K562 (cell line): ENCODE results near the gene KAT2B. TPM values are rescaled to one million over a fixed set of nuclear protein-coding genes. Genes with fewer than 3 reads are reported as not detected.

Experiments
- ATAC-seq: fragments of 200-7000 bp; cut with Tn5 transposase; 3 replicates; pipeline ENCODE4 v1.9.1; 2020; ENCODE audit warnings: moderate library complexity
- BruUV-seq: library from RNA; stranded (reverse); fragments of 400-500 nt; replicated peaks from 2 replicates; lab custom pipeline; 2021; lab: Mats Ljungman, UMichigan
- CTCF ChIA-PET: fragments of 300-600 bp; formaldehyde crosslinking; extraction: SDS; loops from one replicate; lab custom pipeline; 2021; ENCODE audit warnings: low intra/inter-chr PET ratio; lab: Yijun Ruan, JAX
- POLR2A ChIA-PET: fragments of 300-600, 350-650 bp; sonication (Branson Sonifier 250); formaldehyde crosslinking; extraction: SDS; loops from one replicate; lab custom pipeline; 2021; ENCODE audit warnings: antibody characterized with exemption, inconsistent platforms; lab: Yijun Ruan, JAX
- DNase-seq, 4 experiments: peaks; one replicate each; pipeline versions ENCODE4 v3.0.0 to v3.0.0-alpha.2; 2011 to 2018; ENCODE audit warnings: low spot score in 3 of 4, mixed read lengths in 3 of 4; ENCODE audit errors: extremely low read depth in 1 of 4
- FAIRE-seq: peaks from 2 replicates; lab custom pipeline; 2011; peaks lifted over from hg19 to GRCh38; lab: Jason Lieb, UNC
- H2AFZ ChIP-seq: 2 replicates; pipeline ENCODE4 v1.6.0; 2011; ENCODE audit warnings: low read depth, low read length, control low read depth, inconsistent platforms
- H3K27ac ChIP-seq: fragments of 200-600 bp; 3 replicates; pipeline ENCODE4 v1.8.0; 2011; ENCODE audit warnings: low read depth, mild to moderate bottlenecking, control low read depth, inconsistent platforms, low read length, moderate library complexity, mixed read lengths; ENCODE audit errors: extremely low read depth
- H3K27me3 ChIP-seq, 2 experiments: fragments of 300-600 bp in 1 of 2; 2 replicates in 1 of 2; 3 replicates in 1 of 2; pipeline versions ENCODE4 v1.6.0 to v1.8.0; 2011; ENCODE audit warnings: inconsistent platforms in 2 of 2, low read length in 2 of 2, mild to moderate bottlenecking in 1 of 2, mixed read lengths in 1 of 2, moderate library complexity in 1 of 2; ENCODE audit not compliant: control insufficient read depth in 2 of 2, insufficient read depth in 2 of 2
- H3K36me3 ChIP-seq: fragments of 300-600 bp; 3 replicates; pipeline ENCODE4 v1.8.0; 2011; ENCODE audit warnings: mild to moderate bottlenecking, low read length, inconsistent platforms; ENCODE audit not compliant: control insufficient read depth, insufficient read depth
- H3K4me1 ChIP-seq, 2 experiments: fragments of 200-600 bp in 1 of 2; replicated peaks in 1 of 2; 2 replicates in 1 of 2; 3 replicates in 1 of 2; pipeline versions ENCODE4 v1.5.1 to v1.8.0; 2011; ENCODE audit warnings: inconsistent platforms in 2 of 2, low read length in 2 of 2, mild to moderate bottlenecking in 1 of 2, mixed read lengths in 1 of 2, moderate library complexity in 1 of 2; ENCODE audit not compliant: control insufficient read depth in 2 of 2, insufficient read depth in 2 of 2
- H3K4me2 ChIP-seq: 2 replicates; pipeline ENCODE4 v1.6.1; 2011; ENCODE audit warnings: low read length, control low read depth, inconsistent platforms, mixed read lengths; ENCODE audit not compliant: insufficient read depth
- H3K4me3 ChIP-seq: fragments of 200-600 bp; sonication (generic), shearing (Covaris generic); 2 replicates; pipeline ENCODE4 v1.5.1; 2016; ENCODE audit warnings: control low read depth, inconsistent platforms
- H3K79me2 ChIP-seq: fragments of 200-600 bp; 3 replicates; pipeline ENCODE4 v1.8.0; 2011; ENCODE audit warnings: low read length, inconsistent platforms; ENCODE audit not compliant: control insufficient read depth, insufficient read depth
- H3K9ac ChIP-seq, 2 experiments: 2 replicates each; pipeline versions ENCODE4 v1.6.0 to v1.6.1; 2011; ENCODE audit warnings: low read depth in 2 of 2, low read length in 2 of 2, control low read depth in 1 of 2, inconsistent platforms in 1 of 2, mild to moderate bottlenecking in 1 of 2, mixed read lengths in 1 of 2; ENCODE audit not compliant: insufficient read depth in 1 of 2
- H3K9me1 ChIP-seq: one replicate; pipeline ENCODE4 v1.6.0; 2011; ENCODE audit warnings: inconsistent platforms, mild to moderate bottlenecking, low read length, moderate library complexity; ENCODE audit not compliant: control insufficient read depth, insufficient read depth
- H3K9me3 ChIP-seq: replicated peaks from 2 replicates; pipeline ENCODE4 v1.5.1; 2011; ENCODE audit warnings: low read depth, low read length, inconsistent platforms; ENCODE audit not compliant: control insufficient read depth, insufficient read depth
- H4K20me1 ChIP-seq: replicated peaks from 2 replicates; pipeline ENCODE4 v1.6.1; 2011; ENCODE audit warnings: low read length, inconsistent platforms, mixed read lengths; ENCODE audit not compliant: control insufficient read depth, insufficient read depth
- CBFA2T3 ChIP-seq: fragments of 450-650 bp; IDR thresholded peaks from 2 replicates; pipeline ENCODE4 v1.6.1; 2017
- CREM ChIP-seq: IDR thresholded peaks from 2 replicates; pipeline ENCODE4 v1.6.1; 2014; ENCODE audit warnings: antibody characterized with exemption, low read depth
- E2F8 ChIP-seq: fragments of 450-650 bp; IDR thresholded peaks from 2 replicates; pipeline ENCODE4 v1.7.1; 2018; ENCODE audit warnings: mild to moderate bottlenecking, low read depth; ENCODE audit not compliant: partially characterized antibody
- E4F1 ChIP-seq: fragments of 250-450 bp; sonication (Bioruptor Pico); IDR thresholded peaks from 2 replicates; pipeline ENCODE4 v1.5.0; 2021; ENCODE audit warnings: mild to moderate bottlenecking, borderline replicate concordance
- EP300 ChIP-seq: IDR thresholded peaks from 2 replicates; pipeline ENCODE4 v1.6.1; 2012; ENCODE audit warnings: low read length, improper control_type of control experiment
- FOXK2 ChIP-seq, 2 experiments: fragments of 450-650 bp; IDR thresholded peaks in 1 of 2; conservative IDR thresholded peaks in 1 of 2; 2 replicates each; pipeline ENCODE4 v1.6.1; 2016; ENCODE audit warnings: low read depth in 2 of 2, mild to moderate bottlenecking in 1 of 2
- HLTF ChIP-seq: fragments of 450-650 bp; IDR thresholded peaks from 2 replicates; pipeline ENCODE4 v1.6.1; 2016
- MECOM ChIP-seq: fragments of 250-450 bp; sonication (Bioruptor Pico); IDR thresholded peaks from 2 replicates; pipeline ENCODE4 v1.8.0; 2022; ENCODE audit warnings: inconsistent platforms
- MTA2 ChIP-seq: fragments of 450-650 bp; IDR thresholded peaks from 2 replicates; pipeline ENCODE4 v1.6.1; 2016; ENCODE audit warnings: low read depth
- RAD21 ChIP-seq, 2 experiments: fragments of 250-450 bp in 1 of 2; fragments of 450-650 bp in 1 of 2; sonication (Bioruptor Pico) in 1 of 2; formaldehyde crosslinking in 1 of 2; IDR thresholded peaks in 1 of 2; conservative IDR thresholded peaks in 1 of 2; 2 replicates each; pipeline versions ENCODE4 v1.4.0 to v1.8.0; 2020 to 2022; ENCODE audit warnings: mild to moderate bottlenecking in 2 of 2, moderate library complexity in 1 of 2
- SRSF1 ChIP-seq: fragments of 200-400 bp; formaldehyde crosslinking; IDR thresholded peaks from 2 replicates; pipeline ENCODE4 v1.6.1; 2017; ENCODE audit warnings: mild to moderate bottlenecking, low read depth, low read length, moderate library complexity
- TAL1 ChIP-seq: fragments of 450-650 bp; IDR thresholded peaks from 2 replicates; pipeline ENCODE4 v1.6.1; 2016; ENCODE audit warnings: mild to moderate bottlenecking
- TEAD4 ChIP-seq, 2 experiments: sonication (generic) in 1 of 2; formaldehyde crosslinking in 1 of 2; IDR thresholded peaks; 2 replicates each; pipeline versions ENCODE4 v1.6.1 to v1.8.0; 2012 to 2022; ENCODE audit warnings: borderline replicate concordance in 1 of 2, inconsistent platforms in 1 of 2, low read length in 1 of 2, mild to moderate bottlenecking in 1 of 2, missing genetic modification reagents in 1 of 2
- ZFP1 ChIP-seq: fragments of 450-650 bp; formaldehyde crosslinking; IDR thresholded peaks from 2 replicates; pipeline ENCODE4 v1.4.0; 2020; ENCODE audit warnings: mild to moderate bottlenecking, mixed read lengths
- ZNF384 ChIP-seq: IDR thresholded peaks from 2 replicates; pipeline ENCODE4 v1.6.1; 2012; ENCODE audit warnings: low read depth, low read length, improper control_type of control experiment
- ZNF717 ChIP-seq: fragments of 250-450 bp; sonication (Bioruptor Pico); IDR thresholded peaks from 2 replicates; pipeline ENCODE4 v1.5.0; 2021
- WGBS: fragments of 100-300 bp; shearing (Covaris generic); methylation state at CpG from one replicate; pipeline ENCODE4 v1.1.6; 2016; ENCODE audit warnings: low coverage, mixed read lengths; ENCODE audit not compliant: insufficient coverage; ENCODE audit errors: missing lambda C conversion rate; 5-methylcytosine and 5-hydroxymethylcytosine counted together
- in situ Hi-C: fragments of 300-500 bp; cut with MboI; formaldehyde crosslinking; loops from 4 replicates; pipeline ENCODE4 v1.15.0; 2018; ENCODE audit warnings: inconsistent platforms, mixed read lengths
- intact Hi-C: fragments of 100-400 bp; cut with micrococcal nuclease; formaldehyde crosslinking; loops from 2 replicates; pipeline ENCODE4 v1.14.2; 2022
- polyA plus RNA-seq, 8 experiments: library from polyadenylated mRNA; depleted of rRNA in 4 of 8; stranded (reverse) in 5 of 8; unstranded in 3 of 8; fragments of >200 nt; fragmentation: Nextera tagmentation in 2 of 8; fragmentation: Illumina TruSeq in 1 of 8; extraction: Ambion mirVana in 2 of 8; extraction: Trizol in 1 of 8; gene quantifications; 2 replicates each; pipeline versions ENCODE4 v1.2.1 to v1.2.3, GENCODE V29; 2011 to 2014; ENCODE audit warnings: inconsistent platforms in 1 of 8, missing spikeins in 1 of 8
- total RNA-seq, 7 experiments: library from RNA; depleted of rRNA in 6 of 7; stranded (reverse); fragments of >200 nt in 6 of 7; fragmentation: Illumina TruSeq in 2 of 7; extraction: Trizol in 2 of 7; gene quantifications; 2 replicates each; pipeline versions ENCODE4 v1.2.1 to v1.2.3, GENCODE V29; 2011 to 2021; ENCODE audit warnings: low replicate concordance in 1 of 7
- TF ChIP-seq, protein P1 (sequence below): sonication (generic); formaldehyde crosslinking; IDR thresholded peaks from 2 replicates; pipeline ENCODE4 v1.8.1; 2022; ENCODE audit warnings: missing genetic modification reagents

Gene KAT2B
- total and polyA plus RNA-seq, 9 of the 15 experiments (the other 6 are each of a cell fraction or from before 2014, with no cell fraction given) = 3.3 to 14.9 (median 12.2) TPM

DNA sequence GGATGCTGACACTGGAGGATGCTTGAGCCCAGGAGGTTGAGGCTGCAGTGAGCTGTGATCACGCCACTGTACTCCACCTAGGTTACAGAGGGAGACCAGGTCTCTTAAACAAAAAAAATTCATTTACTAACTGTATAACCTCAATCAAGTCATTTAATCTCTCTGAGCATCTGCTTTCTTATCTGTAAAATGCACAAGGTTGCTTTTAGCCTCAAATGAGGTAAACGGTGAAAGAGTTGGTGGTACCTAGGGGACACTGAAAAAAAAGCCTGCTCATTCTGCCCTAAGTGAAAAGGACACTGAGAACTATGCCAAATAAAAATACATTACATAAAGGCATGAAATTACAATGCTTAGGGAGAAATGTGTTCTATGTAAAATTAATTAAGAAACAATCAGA lies 31.6 kb upstream of the KAT2B start:
- WGBS = 27% methylated on average over 2 of the region's 2 CpGs
- no peaks in the 10 kb centered on the region for H3K79me2 ChIP-seq
- no peak overlapping the region for H3K27ac ChIP-seq
- no peak overlapping the region for H3K9ac ChIP-seq
- POLR2A ChIA-PET = interaction anchor here (0.7 to 1.8 kb wide), 5 partner anchors 14 to 129 kb away, joined by 3 to 7 read pairs (median 4); no protein-coding TSS in a partner anchor
- no peaks in the 10 kb centered on the region for H4K20me1 ChIP-seq
- no peaks in the 10 kb centered on the region for H3K36me3 ChIP-seq
- H3K4me1 ChIP-seq = peaks cover 5 to 8% of the 10 kb centered on the region in 2 experiments; a peak in 3 of 5 replicates
- FAIRE-seq = no peak
- peak; percentile 56 for ATAC-seq
- BruUV-seq = no TSS peak
- no peaks in the 10 kb centered on the region for H3K9me1 ChIP-seq
- no peak overlapping the region for H3K4me3 ChIP-seq
- H3K9me3 ChIP-seq = no peaks in the 10 kb centered on the region
- peak in 2 of 4 experiments; percentile 13 to 28 for DNase-seq
- H3K4me2 ChIP-seq = no peak overlapping the region
- CTCF ChIA-PET = no interaction called here
- intact Hi-C loops (no loop called here), in situ Hi-C loops (no loop called here)
- H2AFZ ChIP-seq = no peak overlapping the region; the same call in 1 of the 2 replicates
- H3K27me3 ChIP-seq = no peaks in the 10 kb centered on the region
- TF ChIP-seq E4F1 (CRISPR knock-in tag) (no peak), ZFP1 (CRISPR knock-in tag) (no peak), MECOM (CRISPR knock-in tag) (no peak), CBFA2T3 (peak; percentile 67), TEAD4 (IDR thresholded peaks at IDR 0.05; ENCODE audit: low read length) (peak; percentile 84), TEAD4 (CRISPR knock-in tag; IDR thresholded peaks at IDR 0.05; ENCODE audit: borderline replicate concordance) (no peak), TAL1 (peak; percentile 66), MTA2 (peak; percentile 43; the same call in 1 of the 2 replicates), ZNF717 (no peak), CREM (no peak), E2F8 (no peak), HLTF (no peak), SRSF1 (no peak), FOXK2 (conservative IDR thresholded peaks at IDR 0.05 in 1 of 2, IDR thresholded peaks at IDR 0.05 in 1 of 2; ENCODE audit: low read depth in 2 of 2) (no peak), ZNF384 (0 out of 2 replicates have a peak, but pooled peaks have one; percentile 10), EP300 (peak; percentile 15; the same call in 1 of the 2 replicates), RAD21 (CRISPR knock-in tag; conservative IDR thresholded peaks at IDR 0.05 in 1 of 2, IDR thresholded peaks at IDR 0.05 in 1 of 2) (no peak)
- TF ChIP-seq, protein P1, sequence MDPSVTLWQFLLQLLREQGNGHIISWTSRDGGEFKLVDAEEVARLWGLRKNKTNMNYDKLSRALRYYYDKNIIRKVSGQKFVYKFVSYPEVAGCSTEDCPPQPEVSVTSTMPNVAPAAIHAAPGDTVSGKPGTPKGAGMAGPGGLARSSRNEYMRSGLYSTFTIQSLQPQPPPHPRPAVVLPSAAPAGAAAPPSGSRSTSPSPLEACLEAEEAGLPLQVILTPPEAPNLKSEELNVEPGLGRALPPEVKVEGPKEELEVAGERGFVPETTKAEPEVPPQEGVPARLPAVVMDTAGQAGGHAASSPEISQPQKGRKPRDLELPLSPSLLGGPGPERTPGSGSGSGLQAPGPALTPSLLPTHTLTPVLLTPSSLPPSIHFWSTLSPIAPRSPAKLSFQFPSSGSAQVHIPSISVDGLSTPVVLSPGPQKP (CRISPR knock-in tag) = no peak
